Effector memory CD4-positive, alpha-beta T cell (primary cell): Measurements from ENCODE around the gene HAAO.

Source experiments
- DNase-seq, 3 donors: peaks; one replicate each; pipeline ENCODE4 v3.0.0-alpha.2; 2020
- H3K27ac ChIP-seq: 2 replicates; pipeline ENCODE4 v1.7.0; 2013; ENCODE audit warnings: mild to moderate bottlenecking, low read length, moderate library complexity; ENCODE audit not compliant: insufficient read depth, poor library complexity, severe bottlenecking
- H3K27me3 ChIP-seq: replicated peaks from 2 replicates; pipeline ENCODE4 v1.7.0; 2013; ENCODE audit warnings: mild to moderate bottlenecking, low read length; ENCODE audit not compliant: insufficient read depth, control insufficient read depth, poor library complexity, severe bottlenecking
- H3K36me3 ChIP-seq: 2 replicates; pipeline ENCODE4 v1.7.0; 2013; ENCODE audit warnings: mild to moderate bottlenecking, low read length, moderate library complexity; ENCODE audit not compliant: control insufficient read depth, insufficient read depth
- H3K4me1 ChIP-seq: 2 replicates; pipeline ENCODE4 v1.7.0; 2013; ENCODE audit warnings: low read length, mild to moderate bottlenecking; ENCODE audit not compliant: control insufficient read depth, insufficient read depth, poor library complexity, severe bottlenecking
- H3K4me3 ChIP-seq: 2 replicates; pipeline ENCODE4 v1.7.0; 2013; ENCODE audit warnings: low read length, low read depth, mild to moderate bottlenecking; ENCODE audit not compliant: insufficient read depth, poor library complexity, severe bottlenecking
- H3K9me3 ChIP-seq: 2 replicates; pipeline ENCODE4 v1.7.0; 2013; ENCODE audit warnings: mild to moderate bottlenecking, low read length, moderate library complexity; ENCODE audit not compliant: control insufficient read depth

HAAO gene

DNA sequence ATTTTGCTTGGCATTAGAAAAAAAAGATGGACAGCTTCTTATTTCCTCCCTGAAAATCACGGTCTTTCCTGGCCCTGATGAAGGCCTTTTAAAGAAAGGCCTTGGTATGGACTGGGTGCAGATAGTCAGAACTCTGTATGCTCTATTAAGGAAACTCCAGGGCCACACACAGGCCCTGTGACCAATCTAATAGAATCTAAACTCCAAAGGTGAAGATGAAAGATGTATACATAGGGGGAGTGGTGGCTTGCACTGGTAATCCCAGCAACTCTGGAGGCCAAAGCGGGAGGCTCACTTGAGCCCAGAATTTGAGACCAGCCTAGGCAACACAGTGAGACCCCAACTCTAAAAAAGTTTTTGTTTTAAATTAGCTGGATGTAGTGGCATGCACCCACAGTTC is 65.7 kb downstream of the HAAO start:
- no peaks in the 10 kb centered on the region for H3K4me1 ChIP-seq
- no peak overlapping the region for H3K4me3 ChIP-seq
- no peaks in the 10 kb centered on the region for H3K36me3 ChIP-seq
- H3K9me3 ChIP-seq: no peaks in the 10 kb centered on the region
- no peak overlapping the region for H3K27ac ChIP-seq
- no peaks in the 10 kb centered on the region for H3K27me3 ChIP-seq
- no peak for DNase-seq

DNA sequence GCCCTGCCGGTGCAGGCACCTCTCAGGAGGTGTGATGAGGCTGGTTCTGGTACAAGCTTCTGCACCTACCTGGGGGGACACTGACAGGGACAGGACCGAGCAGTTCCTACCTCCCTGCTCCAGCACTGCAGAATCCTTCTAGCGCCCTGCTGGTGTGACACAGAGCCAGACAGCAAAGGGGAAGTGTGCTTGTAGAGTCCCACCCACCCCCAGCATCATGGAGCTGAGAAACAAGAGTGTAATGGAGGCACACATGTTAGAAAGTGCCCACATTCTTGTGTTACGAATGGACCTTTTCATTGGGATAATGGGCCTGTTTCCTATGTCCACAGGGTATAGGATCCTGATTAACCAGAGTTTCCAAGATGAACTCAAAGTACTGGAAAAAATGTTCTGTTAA is 66.7 kb downstream of the HAAO start:
- no peak for DNase-seq
- Histone ChIP-seq H3K36me3 (no peaks in the 10 kb centered on the region), H3K9me3 (no peaks in the 10 kb centered on the region), H3K27ac (no peak overlapping the region), H3K4me3 (no peak overlapping the region), H3K4me1 (no peaks in the 10 kb centered on the region), H3K27me3 (no peaks in the 10 kb centered on the region)

DNA sequence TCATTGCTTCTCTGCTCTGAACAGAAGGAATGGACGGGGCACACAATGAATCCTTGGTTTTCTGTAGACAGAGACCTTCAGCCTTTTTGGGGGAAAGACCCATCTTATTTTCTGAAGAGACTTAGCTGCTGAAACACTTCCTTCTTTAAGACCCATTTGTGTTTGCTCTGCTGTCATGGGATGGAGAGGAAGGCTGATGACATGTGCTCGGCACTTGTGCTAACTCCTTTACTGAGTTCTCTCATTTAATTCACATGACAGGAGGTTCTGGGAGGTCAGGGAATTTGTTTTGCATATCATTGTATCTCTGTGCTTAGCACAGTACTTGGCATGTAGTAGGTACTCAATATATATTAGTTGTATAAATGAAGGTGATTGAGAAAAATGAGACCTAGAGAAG is 67.5 kb downstream of the HAAO start:
- no peaks in the 10 kb centered on the region for H3K27me3 ChIP-seq
- no peaks in the 10 kb centered on the region for H3K36me3 ChIP-seq
- H3K27ac ChIP-seq: no peak overlapping the region
- no peak for DNase-seq
- H3K4me3 ChIP-seq: no peak overlapping the region
- H3K4me1 ChIP-seq: no peaks in the 10 kb centered on the region
- no peaks in the 10 kb centered on the region for H3K9me3 ChIP-seq

DNA sequence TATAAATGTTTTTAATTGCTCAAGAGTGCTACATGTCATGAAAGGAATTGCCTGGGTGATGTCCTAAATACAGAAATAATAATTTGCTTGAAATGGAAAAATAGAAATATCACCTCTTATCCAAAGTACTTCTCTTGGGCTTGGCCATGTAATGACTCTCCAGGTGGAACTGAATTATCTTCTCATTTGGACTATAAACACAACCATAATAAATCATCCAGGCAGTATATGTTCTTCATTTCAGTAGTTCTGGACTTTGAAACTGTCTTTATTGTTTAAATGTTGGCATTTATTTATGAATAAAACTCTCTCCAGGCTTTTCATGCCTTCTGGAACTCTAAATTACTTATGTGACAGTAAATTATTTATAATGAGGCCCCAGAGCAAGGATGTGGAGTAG is 68.9 kb downstream of the HAAO start:
- Histone ChIP-seq H3K4me1 (no peaks in the 10 kb centered on the region), H3K4me3 (no peak overlapping the region), H3K27me3 (no peaks in the 10 kb centered on the region), H3K36me3 (no peaks in the 10 kb centered on the region), H3K9me3 (no peaks in the 10 kb centered on the region), H3K27ac (no peak overlapping the region)
- DNase-seq: no peak

DNA sequence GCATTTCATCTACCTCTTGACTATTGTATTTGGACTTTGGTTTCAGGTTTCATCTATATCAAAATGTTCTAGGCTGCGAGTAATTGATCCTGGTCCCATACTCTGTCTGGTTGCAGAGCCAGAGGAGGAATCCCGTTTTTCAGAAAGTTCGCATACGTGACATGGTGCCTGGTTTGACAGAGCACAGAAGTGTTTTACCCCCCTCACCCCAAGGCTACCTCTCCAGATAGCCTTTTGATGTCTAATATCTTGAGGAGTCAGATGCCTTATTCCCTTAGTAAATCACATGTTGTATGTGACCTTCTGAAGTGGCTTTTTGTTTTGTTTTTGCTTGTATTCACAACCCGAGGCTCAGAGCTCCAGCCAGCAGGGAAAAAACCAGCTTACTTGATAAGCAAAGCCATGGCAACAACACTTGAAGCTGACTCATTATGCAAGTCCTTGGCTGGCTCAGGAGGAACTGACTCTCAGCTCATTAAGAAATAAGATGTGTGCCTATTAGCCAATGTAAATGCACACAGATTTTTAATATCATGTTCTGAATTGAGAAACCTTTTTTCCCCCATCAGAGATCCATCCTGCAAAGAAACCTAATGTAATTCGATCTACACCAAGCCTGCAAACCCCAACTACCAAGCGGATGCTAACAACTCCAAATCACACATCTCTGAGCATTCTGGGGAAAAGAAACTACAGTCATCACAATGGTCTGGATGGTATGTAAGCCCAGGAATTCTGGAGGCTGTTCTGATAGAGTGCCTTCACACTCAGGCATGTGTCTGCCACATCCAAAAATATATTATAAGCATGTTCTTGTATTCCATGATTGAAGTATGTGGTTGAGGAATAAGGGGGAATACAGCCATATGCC is 69.8 kb downstream of the HAAO start:
- no peak overlapping the region for H3K4me3 ChIP-seq
- H3K4me1 ChIP-seq: no peaks in the 10 kb centered on the region
- H3K27me3 ChIP-seq: no peaks in the 10 kb centered on the region
- H3K36me3 ChIP-seq: no peaks in the 10 kb centered on the region
- no peak for DNase-seq
- H3K27ac ChIP-seq: no peak overlapping the region
- H3K9me3 ChIP-seq: no peaks in the 10 kb centered on the region

DNA sequence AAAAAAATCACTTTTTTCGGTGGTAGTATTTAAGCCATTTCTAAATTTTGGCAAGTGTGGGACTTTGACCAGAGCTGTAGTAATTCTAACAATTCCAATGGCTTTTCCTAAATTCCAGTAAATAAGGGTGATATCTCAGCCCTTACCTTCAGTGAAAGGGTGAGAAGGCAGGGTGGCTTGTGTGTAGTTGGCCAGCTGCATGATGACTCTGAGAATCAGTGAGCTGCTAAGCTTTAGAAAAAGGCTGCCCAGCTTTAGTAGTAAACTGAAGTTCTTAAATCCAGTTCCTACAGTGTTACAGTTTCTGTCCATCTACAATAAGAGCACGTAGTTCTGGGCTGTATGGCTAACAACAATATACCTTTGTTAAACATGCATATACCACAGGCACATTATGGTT is 70.5 kb downstream of the HAAO start:
- H3K27ac ChIP-seq: no peak overlapping the region

More for the DNA sequence above, 70.5 kb downstream of the HAAO start:
- H3K27me3 ChIP-seq: no peaks in the 10 kb centered on the region
- no peak overlapping the region for H3K4me3 ChIP-seq
- no peaks in the 10 kb centered on the region for H3K36me3 ChIP-seq
- no peaks in the 10 kb centered on the region for H3K9me3 ChIP-seq
- no peaks in the 10 kb centered on the region for H3K4me1 ChIP-seq
- DNase-seq: no peak
